Epithelial cell of proximal tubule (primary cell): ENCODE results near the gene INS. TPM values are rescaled to one million over a fixed set of nuclear protein-coding genes. Genes with fewer than 3 reads are reported as not detected.
A peak's percentile ranks its signal among the peaks of the same experiment; 100 is the strongest.

Source experiments
- DNase-seq: peaks from one replicate; pipeline ENCODE4 v3.0.0-alpha.2; 2011; ENCODE audit warnings: low read depth
- H3K4me3 ChIP-seq: 2 replicates; pipeline ENCODE4 v1.5.1; 2011; ENCODE audit warnings: low read depth, mild to moderate bottlenecking, low read length
- CTCF ChIP-seq: conservative IDR thresholded peaks from 2 replicates; pipeline ENCODE4 v1.5.1; 2012; ENCODE audit warnings: low read depth, mild to moderate bottlenecking, low read length
- total RNA-seq: library from RNA; depleted of rRNA; stranded (reverse); fragments of >200 nt; gene quantifications from 2 replicates; pipeline ENCODE4 v1.2.3, GENCODE V29; 2015

The INS gene
- total RNA-seq, 1 donor from 2014 or later = not detected

- TF ChIP-seq CTCF = no peak
- H3K4me3 ChIP-seq = no peak overlapping the region
- DNase-seq = no peak
Measured at GRCh38 chr11:2173761-2174160, 12.8 kb upstream of the INS start.

DNA sequence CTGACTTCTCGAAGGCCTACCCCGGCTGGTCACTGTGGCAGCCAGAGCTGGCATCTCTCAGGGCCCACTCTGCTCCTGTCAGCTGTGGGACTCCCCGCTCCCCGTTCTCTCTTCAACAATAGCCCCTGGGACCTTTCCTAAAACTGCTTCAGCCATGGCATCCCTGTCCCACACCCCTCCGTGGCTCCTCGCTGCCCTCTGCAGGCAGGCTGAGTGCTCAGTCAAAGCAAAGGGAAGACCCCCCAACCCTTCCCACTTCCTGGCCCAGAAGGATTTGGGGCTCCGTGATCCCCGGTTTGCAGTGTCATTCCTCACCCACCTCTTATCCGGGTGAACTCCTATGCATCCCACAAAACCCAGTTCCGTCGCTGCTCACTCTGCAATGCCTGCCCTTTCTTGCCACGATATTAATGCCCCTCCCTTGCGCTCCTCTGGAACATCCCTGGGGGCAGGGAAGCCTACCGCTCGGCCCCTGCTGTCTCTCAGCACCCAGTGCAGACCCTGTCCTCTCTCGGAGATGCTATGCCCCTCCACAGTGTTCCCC, 12.2 kb upstream of the INS start:
- DNase-seq = no peak
- peak; percentile 61 for TF ChIP-seq CTCF
- H3K4me3 ChIP-seq = no peak overlapping the region

DNA sequence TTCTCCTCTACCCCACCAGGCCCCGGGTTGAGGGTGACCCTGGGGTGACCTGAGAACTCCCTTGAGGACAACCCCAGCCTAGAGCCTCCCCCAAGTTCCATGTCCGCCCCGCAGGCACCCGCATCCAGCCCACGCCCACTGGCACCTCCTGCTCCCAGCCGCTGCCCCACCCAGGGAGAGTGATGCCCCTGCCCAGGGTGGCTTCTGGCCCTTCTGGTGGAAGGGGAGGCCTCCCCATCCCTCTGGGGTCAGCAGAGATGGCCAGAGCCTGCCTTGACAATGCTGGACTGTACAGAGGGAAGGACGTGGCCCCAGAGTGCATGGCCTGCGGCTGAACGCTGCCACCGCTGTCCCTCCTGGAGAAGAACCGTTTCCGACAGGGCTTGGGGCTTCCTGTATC, 11.7 kb upstream of the INS start:
- no peak for TF ChIP-seq CTCF
- no peak for DNase-seq
- H3K4me3 ChIP-seq = no peak overlapping the region

- no peak within 1 kb of the TSS for H3K4me3 ChIP-seq
- DNase-seq = no peak
- TF ChIP-seq CTCF = no peak
Measured at GRCh38 chr11:2171591-2172003, 10.6 kb upstream of the INS start, which contains the start of gene TH. TSS of gene TH (minus strand) at chr11:2171815. CDS start at chr11:2171786, 29 bp downstream.

GRCh38 chr11:2169626-2170570, 8.9 kb upstream of the INS start:
- no peak for DNase-seq
- H3K4me3 ChIP-seq = no peak overlapping the region
- TF ChIP-seq CTCF = no peak

- no peak for DNase-seq
- no peak overlapping the region for H3K4me3 ChIP-seq
- no peak for TF ChIP-seq CTCF
Measured at GRCh38 chr11:2169005-2169378, 8.0 kb upstream of the INS start.
